ENCODE results near the gene FGD5. TPM values are rescaled to one million over a fixed set of nuclear protein-coding genes. Genes with fewer than 3 reads are reported as not detected.

FGD5 gene
- total and polyA plus RNA-seq, 2 experiments from 2014 or later: 7.4 to 12.2 TPM

GRCh38 chr3:14803101-14803980 is 15.4 kb upstream of the FGD5 start:
- Histone ChIP-seq H4K20me1 (replicated peaks; ENCODE audit: insufficient read depth) (no peaks in the 10 kb centered on the region), H3K9me2 (ENCODE audit: insufficient read depth) (no peaks in the 10 kb centered on the region), H3K4me3 (no peak overlapping the region), H3F3A (replicated peaks; ENCODE audit: low read depth) (no peaks in the 10 kb centered on the region), H3K27ac (ENCODE audit: low read depth) (no peak overlapping the region), H3K4me2 (no peak overlapping the region), H3K79me2 (replicated peaks; ENCODE audit: insufficient read depth) (no peaks in the 10 kb centered on the region), H3K27me3 (ENCODE audit: insufficient read depth) (peaks cover 5% of the 10 kb centered on the region), H3K4me1 (ENCODE audit: insufficient read depth) (no peaks in the 10 kb centered on the region), H2AFZ (0 out of 2 replicates have a peak overlapping the region, but pooled peaks have one; percentile 28), H3K36me3 (ENCODE audit: insufficient read depth) (no peaks in the 10 kb centered on the region)
- no peak overlapping the region for H3K4me3 Mint-ChIP-seq
- DNase-seq (ENCODE audit: low spot score) (peak; percentile 14), ATAC-seq (peak; percentile 72)
- no peak for TF ChIP-seq NANOG (IDR thresholded peaks at IDR 0.05; ENCODE audit: borderline replicate concordance)
- no peak for TF ChIP-seq REST (IDR thresholded peaks at IDR 0.05; ENCODE audit: unreplicated experiment)
- TF ChIP-seq CTCF (conservative IDR thresholded peaks at IDR 0.05; ENCODE audit: low read depth in 2 of 2): no peak
- TF ChIP-seq ZNF462 (CRISPR knock-in tag; IDR thresholded peaks at IDR 0.05): no peak
- no peaks in the 10 kb centered on the region; the same call in 2 of the 3 replicates for H3K9me3 Mint-ChIP-seq
- H3K27ac Mint-ChIP-seq: no peak overlapping the region
- H3K36me3 Mint-ChIP-seq (ENCODE audit: low read depth): no peaks in the 10 kb centered on the region
- peaks cover 6% of the 10 kb centered on the region for H3K27me3 Mint-ChIP-seq (ENCODE audit: insufficient read depth, low read depth, poor library complexity)
- peaks cover 19% of the 10 kb centered on the region for H3K4me1 Mint-ChIP-seq
